ENCODE data around the gene KCNC3.

- no peak for TF ChIP-seq CTCF (IDR thresholded peaks at IDR 0.05; ENCODE audit: poor library complexity, severe bottlenecking)
- no peak for TF ChIP-seq RAD21 (conservative IDR thresholded peaks at IDR 0.05)
Measured at GRCh38 chr19:50288954-50289353, 40.2 kb downstream of the KCNC3 start.
